Stimulated activated CD4-positive, alpha-beta T cell treated with anti-CD3 and anti-CD28 coated beads, TNF-alpha, amount 100 ng/mL, for 24 hours (primary cell): ENCODE results near the gene FOXP4.

Experiments used
- DNase-seq, 3 experiments: peaks; one replicate each; pipeline ENCODE4 v3.0.0-alpha.2; 2020; ENCODE audit warnings: low read depth in 3 of 3

FOXP4 gene

DNA sequence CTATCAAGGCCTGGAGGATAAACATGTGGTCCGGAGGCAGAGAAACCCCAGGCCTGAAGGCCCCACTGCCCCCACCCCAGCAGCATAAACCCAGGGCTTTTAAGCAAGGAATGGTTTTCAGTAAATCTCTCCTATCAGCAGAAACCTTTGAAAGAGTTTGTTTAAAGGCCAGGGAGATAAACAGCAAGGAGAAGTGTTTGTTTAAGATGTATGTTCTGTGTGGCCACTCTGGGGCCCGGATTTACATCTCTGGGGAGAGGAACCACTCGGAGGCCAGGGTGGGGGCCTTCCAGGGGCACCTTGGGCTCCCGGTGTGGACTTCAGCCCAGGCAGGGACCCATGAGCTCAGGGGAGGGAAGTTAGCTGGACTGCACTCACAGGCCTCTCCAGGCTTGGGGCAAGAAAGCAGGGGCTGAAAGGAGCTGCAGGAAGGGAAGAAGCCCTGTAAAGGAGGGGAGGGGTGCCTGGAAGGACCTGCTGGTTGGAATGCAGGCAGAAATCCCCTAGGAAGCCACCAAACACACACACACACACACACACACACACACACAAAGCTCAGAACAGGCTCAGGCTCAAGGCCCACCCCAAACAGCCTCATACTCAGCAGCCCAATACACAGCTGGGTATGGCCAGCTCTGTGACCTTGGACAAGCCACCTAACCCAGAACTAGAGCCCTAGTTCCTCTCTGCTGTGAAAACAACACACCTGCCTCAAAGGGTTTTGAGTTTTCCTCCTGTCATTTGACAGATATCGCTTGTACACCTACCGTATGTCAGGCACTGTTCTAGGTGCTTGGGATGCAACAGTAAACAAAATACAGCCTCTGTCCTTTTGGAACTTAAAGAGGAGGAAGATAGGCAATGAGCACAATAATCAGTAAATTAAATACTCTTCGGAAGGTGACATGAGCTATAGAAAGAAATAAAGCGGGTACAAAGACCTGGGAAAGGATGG is 26.2 kb upstream of the FOXP4 start:
- no peak for DNase-seq

DNA sequence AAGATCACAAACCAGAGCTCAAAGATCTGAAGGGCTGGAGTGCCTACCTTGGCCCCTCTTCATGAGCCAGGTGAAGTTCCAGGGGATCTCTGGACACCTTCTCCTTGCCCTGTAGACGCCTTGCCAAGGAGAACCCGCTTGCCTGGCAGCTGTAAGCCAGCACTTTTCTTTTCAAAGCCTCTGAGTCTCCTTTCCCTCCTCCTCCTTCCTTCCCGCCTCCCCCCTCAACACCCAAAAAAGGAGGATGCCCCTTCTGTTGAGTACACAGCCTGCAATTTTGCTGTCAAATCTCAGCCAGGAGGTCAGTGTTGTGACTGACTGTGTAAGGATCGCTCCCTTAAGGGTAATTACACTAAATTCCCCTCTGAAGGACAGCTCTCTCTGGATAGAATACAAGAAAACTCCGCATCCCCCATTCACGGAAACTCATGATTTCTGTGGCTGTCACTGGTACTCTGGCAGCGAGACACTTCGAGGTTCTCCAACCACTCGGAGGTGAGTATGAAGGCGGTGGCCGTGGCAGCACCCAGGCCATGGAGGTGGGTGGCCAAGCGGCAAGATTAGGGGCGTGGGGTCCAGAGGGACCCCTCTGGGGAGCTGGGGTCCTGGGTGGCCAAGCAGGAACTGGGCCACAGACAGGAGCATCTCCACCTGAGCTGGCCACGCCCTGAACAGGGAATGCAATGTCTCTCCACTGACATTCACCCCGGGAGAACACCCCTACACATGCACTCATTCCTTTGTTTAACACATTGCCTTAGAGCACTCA is 23.2 kb upstream of the FOXP4 start:
- no peak for DNase-seq

DNA sequence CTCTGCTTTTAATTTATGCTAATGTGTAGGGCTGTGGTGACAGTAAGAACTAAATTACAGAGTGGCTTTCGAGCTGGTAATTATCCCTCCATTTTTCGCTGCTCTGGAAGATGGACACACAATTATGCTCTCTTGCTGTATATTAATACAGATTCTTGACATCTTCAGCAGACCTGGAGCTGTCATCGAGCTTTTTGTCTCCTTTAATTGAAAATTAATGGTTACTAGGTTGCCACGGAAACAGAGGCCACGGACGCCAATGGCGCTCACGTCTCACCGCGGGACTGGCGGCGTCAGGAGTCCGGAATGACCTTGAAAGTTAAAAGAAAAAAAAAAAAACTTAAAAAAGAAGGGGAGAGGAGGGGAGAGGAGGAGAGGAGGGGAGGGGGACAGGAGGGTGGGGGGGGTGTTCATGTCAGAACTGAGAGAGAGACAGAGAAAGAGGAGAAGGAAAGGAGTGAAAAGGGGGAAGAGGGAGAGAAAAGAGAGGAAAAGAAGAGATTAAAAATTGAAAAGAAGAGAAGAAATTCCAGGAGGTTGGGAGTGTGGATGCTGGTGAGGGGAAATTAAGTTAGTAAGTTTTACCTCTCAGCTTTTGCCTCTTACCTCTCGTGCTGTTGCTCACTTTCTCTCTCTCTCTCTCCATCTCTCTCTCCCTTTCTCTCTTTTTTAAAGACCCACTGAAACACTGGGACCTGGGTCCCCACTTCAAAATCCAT is 22.1 kb upstream of the FOXP4 start:
- DNase-seq: no peak

DNA sequence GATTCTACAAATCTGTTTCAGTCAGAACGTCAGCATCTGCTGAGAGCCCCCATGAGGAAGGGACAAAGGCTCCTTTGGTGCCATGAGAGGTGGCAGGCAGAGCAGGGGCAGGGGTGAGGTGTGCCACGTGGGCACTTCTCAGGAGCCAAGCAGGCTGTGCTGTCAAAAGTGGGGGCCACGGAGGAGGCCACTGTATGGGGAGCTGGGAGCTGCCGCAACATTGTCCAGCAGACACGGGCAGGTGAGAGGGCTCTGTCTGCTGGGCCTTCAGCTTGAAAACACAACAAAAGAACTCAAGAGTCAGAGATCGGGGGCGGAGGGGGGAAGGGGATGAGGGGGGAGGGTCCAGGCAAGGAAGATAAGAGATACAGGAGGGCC is 21.6 kb upstream of the FOXP4 start:
- DNase-seq: no peak

DNA sequence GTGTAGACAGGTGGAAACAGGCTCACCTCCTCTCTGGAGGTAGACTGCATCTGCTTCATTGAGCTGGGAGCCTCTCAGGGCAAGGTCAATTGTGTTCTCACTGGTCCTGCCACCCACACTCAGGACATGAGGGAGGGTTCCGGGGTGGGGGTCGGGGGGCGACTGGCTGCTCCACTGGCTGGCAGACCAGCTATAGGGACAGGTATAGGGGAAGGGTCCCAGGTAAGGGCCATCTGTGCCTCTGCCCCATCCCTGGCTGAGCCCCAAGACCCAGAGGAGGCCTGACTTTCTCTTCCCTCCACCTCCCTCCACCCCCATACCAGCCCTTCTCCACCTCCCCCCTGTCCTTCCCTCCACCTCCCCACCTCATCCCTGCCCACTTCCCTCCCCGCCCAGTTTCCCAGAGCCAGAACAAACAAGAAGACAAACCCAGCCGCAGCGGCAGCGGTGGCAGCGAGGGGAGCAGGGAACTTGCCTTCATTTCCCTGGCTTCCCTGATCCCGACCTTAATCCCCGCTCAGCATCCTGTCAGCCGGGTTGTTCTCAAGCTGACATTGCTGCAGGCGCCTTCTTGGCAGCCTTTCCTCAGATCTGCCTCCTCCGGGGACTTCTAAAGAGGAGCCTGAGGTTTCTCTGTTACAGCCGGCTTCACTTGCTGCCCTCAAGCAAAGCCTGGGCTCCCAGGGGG is 18.3 kb upstream of the FOXP4 start:
- DNase-seq: no peak

DNA sequence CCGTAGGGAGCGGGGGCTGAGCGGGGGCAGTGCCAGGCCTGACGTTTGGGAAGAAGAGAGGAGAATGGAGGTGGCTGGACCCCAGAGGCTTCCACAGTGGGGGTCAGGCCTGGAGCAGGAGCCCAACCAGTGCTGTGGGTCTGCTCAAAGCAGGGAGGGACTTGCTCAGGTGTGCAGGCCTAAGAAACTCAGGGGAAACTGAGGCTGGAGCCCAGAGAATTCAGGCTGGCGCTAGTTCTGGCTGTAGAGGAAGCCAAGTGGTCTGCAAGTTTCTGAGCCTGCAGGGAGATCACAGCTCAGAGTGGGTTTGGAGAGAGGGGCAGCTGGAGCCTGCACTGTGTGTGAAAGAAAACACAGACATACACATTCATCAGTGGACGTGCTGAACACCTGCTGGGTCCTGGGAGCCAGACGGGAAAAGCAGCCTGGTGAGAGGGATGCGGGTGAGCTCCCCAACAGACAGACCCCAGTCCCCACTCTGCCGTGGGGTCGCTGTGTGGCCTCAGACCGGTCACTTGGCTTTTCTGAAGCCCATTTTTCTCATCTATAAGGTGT is 17.7 kb upstream of the FOXP4 start:
- DNase-seq: no peak

DNA sequence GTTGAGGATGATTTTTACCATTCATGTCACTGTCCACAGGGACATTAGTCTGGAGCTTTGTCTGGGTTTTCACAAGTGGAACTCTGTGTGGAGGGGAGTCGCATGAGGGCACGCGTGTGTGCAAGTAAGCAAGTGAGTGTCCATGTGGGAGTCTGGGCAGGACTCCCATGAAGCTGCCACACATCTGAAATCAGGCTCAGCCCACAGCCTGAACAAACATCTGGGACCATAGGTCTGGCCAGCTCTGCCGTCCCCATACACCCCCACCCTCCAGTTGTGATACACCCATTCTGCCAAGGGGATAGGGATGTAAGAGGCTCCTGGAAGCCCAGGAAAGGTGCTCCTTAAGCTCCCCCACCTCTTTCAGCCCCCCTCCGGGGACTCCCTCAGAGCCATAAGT is 17.1 kb upstream of the FOXP4 start:
- DNase-seq: no peak

DNA sequence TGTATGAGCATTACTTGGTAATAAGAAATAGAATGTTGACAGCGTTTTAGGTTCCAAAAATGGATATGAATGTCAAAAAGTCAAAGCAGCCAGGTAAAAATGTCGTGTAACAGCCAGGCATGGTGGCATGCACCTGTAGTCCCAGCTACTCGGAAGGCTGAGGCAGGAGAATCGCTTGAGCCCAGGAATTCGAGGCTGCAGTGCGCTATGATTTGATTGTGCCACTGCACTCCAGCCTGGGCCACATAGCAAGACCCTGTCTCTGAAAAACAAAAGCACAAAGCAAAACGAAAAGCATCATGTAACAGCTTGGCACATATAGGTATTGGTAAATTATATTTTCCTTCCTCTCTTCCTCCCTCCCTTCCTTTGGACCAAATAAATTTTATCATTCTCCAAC is 16.2 kb upstream of the FOXP4 start:
- no peak for DNase-seq

DNA sequence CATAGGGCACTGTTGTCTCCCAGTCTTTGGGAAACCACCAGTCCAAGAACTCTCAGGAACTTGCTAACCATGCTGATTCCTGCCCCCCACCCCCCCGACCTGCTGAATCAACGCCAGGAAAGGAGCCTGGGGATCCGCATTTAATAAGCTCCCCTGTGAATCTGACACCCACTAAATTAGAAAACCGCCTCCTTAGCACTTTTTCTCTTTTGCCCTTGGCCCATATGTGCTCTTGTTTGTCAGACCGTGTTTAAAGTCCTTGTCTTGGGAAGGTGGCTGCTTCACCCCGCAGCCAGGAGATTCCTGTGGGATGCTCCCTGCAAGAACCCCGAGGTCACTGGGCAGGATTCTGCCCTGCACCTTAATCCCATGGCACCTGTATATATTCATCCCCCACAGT is 15.7 kb upstream of the FOXP4 start:
- DNase-seq: no peak

DNA sequence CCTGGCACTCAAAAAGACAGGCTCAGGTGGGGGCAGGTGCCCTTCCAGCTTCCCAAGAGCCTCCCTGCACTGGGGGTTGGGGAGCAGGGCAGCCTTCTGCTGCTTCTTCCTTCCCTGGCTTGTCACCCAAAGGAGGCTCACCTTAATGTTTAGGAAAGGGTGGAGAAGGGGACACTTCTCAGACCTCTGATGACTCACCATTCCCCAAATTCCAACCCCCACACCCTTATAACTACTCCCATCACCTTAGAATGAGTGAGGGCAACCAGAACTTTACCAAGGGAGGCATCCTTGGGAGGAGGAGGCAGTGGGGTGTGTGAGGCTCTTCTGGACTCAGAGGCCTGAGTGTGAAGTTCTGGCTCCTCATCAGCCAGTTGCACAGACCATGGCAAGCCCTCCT is 15.2 kb upstream of the FOXP4 start:
- no peak for DNase-seq

DNA sequence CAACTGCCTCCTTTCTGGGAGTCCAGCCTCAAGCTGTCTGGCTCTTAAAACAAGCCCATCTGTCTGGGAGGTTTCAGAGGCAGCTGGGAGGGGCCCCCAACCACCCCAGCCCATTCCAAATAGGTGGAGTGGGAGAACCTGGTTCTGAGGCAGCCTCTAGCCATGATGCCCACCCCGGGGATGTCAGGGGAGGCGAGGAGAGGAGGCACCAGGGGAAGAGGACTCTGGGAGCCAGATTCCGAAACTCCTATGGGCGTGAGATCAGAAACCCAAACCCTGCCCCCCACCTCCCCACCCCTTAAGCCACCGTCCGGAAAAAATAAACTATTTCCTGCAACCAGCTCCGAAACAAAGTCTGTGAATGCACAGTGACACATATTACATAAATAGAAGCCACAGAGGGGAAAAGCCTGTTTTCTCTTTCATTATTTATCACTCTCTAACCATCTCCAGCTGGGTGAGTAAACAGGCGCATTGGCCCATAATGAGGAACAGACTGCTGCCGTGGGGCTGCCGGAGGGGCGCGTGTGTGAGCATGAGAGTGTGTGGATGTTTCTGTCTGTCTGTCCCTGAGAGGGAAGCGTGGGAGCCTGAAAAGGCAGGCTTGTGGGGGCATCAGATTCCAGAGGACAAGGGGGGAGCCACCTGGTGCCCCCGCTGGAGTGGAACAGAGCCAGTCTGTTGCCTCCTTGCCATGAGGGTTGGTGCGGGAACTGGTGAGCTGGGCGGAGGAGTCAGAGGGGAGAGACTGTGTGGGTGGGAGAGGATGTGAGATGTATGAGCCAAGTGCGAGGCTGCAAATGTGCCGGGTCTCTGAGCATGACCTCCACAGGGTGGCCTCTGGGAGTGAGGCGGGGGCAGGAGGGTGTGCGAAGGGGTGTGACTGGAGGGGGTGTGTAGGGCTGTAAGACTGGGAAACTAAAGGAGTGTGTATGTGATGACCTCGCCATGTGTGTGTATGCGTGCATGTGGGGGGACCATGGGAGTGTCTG is 14.3 kb upstream of the FOXP4 start:
- DNase-seq: peak; percentile 42 to 72 (median 71)

DNA sequence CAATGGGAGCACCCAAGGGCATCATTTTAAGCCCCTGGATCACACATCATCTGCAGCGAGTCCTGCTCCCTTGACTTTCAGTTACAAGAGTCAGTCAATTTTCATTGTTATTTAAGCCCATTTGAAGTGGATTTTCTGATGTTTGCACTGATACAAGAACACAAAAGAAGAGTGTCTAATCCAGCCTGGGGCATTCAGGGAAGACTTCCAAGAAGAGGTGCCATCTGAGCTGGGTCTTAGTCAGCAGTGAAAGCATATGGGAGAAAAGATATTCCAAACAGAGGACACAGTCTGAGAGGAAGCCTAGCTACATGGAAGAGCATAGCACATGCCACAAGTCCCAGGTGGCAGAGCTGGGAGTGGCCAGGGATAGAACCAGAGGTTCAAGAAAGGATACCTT is 10.4 kb upstream of the FOXP4 start:
- DNase-seq: no peak

DNA sequence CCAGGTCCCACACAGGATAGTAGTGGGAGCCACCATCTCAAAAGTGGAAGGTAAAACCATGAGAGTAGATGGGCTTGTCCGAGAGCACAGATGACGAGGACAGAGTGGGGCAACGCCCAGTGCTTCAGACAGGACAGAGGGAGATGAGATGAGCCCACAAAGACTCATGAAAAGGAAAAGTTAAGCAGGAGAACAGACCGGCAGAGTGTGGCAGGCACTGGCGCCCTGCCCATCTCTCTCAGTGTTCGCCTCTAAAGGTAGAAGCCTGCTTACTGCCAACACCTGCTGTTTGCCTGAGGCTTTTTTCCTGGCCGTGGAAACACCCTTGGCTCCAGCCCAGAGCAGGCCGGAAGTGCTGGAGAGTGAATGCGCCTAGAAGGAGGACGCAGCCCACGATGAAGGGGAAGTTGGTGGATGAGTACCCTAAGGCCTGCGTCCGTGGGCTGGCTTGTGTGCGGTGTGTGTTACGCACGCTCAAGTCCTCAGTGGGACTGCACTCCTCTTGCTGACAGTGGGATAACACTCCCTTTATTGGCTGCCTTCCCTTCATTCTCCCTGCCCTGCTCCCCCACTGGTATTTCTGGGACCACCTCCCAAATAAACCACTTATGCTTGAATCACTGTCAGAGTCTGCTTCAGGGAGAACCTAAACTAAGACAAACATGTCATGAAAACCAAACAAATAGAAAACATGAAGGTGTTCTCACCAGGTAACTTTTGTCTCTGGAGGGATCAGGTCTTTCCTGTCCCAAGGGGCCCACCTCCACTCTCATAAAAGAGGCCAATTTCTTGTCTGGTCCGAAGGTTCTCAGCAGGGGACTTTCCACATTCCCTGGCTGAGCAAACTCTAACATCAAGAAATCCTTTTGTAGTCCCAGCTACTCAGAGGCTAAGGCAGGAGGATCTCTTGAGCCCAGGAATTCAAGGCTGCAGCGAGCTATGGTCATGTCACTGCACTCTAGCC is 9.1 kb upstream of the FOXP4 start:
- no peak for DNase-seq

DNA sequence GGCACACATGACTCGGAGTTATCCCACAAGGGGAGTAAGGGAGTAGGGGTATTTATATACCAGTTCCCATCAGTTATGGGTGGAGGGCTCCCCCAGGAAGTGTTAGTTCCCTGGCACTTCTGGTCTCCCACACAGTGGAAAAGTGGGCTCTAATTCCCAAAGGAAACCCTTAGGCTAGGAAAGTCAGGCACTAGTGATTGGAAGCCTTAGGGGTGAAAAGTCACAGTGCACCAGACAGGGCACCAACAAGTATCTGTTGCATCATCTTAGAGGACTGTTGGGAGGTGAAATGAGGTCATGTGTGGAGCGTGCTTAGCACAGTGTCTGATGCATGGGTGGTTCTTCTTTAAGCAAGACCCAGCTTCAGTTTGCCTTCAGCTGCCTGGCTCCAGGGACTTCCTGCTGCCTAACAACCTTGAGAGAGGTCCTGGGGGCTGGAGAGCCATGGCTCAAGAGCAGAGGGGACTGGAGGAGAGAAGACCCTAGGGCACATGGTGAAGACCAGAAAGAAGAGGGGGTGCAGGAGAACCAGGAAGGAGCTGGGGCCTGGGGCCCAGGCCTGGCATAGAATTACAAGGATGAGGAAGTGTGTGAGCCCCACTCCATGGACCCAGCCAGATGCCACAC is 7.5 kb upstream of the FOXP4 start:
- DNase-seq: no peak

DNA sequence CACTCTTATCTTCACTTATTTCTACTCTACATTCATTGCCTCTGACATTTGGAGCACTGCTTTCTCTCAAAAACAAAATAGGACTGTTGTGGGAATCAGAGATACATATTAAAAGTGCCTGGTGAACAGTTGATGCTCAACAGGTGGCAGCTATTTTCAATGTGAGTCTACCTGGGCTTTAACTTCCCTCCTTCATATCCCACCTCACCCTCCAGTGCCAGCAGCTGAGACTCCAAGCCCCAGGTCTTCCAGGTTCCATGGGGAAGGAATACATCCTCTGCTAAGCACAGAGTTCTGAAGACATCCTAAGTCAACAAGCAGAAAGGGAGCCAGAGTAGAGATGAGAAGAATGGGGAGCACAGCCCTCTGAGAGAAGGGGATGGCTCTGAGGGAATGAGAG is 7.0 kb upstream of the FOXP4 start:
- DNase-seq: no peak

DNA sequence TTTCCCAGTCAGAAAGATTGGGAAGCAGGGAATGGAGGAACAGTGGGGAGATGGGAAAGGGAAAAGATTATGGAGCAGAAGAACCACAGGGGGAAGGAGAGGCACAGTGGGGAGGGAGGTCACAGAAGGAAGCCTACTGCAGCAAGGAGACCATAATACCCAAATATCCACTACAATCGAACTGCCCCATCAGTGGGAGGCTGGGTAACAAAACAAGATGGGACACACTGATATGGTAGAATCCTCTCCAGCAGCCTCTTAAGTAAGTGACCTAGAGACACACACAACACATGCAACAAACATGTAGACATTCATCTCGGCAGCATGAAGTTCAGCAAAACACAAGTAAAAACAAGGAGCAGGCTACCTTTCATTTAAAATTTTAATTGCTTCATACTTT is 4.8 kb upstream of the FOXP4 start:
- DNase-seq: no peak

DNA sequence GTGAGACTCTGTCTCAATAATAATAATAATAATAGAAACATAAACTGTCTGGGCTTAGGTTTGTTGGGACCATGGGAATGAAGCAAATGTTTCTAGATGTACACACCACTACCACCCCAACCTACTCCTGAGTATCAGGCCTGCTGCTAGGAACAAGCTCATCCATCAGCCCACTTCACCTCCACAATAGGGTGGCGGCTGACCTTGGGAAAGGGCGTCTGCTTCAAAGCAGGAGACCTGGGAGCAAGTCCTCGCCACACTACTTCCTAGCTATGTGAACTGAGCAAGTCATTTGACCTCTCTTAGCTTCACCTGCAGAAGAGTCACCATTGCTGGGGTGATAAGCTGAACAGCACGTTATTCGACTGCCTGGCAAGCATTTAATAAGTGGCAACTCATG is 3.1 kb upstream of the FOXP4 start:
- no peak for DNase-seq

DNA sequence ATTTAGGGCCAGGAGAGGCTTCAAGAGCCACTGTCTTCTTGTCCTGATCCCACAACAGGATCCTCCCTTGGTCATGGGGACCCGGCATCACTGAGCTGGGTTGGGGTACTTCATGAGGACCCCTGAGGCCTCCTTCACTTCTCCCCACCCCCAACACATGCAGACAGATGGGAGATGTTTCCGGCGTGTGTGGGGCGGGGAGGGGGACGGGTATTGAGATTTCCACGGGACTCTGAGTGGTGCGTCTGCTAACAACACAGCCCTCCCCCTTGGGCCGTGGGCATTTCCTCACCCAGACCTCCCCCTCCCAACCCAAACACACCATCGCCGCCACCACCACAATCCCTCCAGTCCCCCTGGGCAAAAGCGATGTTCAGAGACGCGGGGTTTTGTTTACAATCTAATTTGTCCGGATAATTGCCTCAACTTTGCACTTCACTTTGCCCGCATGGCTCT is 906 bp upstream of the FOXP4 start:
- no peak for DNase-seq

DNA sequence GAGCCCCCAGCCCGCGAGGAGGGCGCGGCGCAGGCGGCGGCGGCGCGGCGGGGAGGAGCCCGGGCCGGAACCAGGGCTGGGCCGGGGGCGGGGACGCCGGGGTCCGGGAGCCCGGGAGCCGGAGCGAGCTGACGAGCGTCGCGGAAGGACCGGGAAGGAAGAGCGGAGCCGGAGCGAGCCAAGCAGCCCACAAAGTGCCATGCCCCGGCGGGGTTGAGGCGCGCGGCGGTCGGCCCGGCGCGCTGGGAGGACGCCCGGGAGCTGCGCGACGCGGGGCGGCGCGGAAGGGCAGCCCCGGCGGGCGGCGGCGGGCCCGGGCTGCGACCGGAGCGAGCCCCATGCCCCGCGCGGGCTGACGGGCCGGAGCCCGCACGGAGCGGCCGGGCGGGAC is 289 bp downstream of the FOXP4 start:
- DNase-seq: peak in 2 of 3 experiments; percentile 26 to 57
